Loucy (cell line): ENCODE results near the gene SDCCAG8.

Experiments
- EZH2phosphoT487 ChIP-seq: fragments of 200-600 bp; IDR thresholded peaks from 2 replicates; pipeline ENCODE4 v1.6.1; 2018; ENCODE audit warnings: antibody characterized with exemption, mild to moderate bottlenecking, moderate library complexity, borderline replicate concordance
- TF ChIP-seq, protein P1 (sequence below): fragments of 200-600 bp; sonication (generic); conservative IDR thresholded peaks from 2 replicates; pipeline ENCODE4 v1.5.1; 2014; ENCODE audit warnings: mild to moderate bottlenecking, antibody characterized with exemption, low read length

DNA sequence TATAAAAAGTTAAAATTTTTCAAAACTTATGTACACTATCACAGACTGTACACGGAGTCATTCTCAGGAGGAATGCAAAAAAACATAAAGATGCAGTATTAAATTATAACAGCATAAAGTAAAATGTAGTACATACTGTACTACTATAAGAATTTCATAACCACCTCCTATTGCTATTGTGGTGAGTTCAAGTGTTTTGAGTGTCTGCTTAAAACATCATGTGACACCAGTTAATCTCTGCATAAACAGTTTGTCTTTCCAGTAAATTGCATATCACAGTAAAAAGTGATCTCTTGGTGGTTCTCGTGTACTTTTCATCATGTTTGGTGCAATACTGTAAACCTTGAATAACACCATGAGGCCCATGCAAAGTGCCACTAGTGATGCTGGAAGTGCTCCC lies 45.2 kb downstream of the SDCCAG8 start:
- TF ChIP-seq, protein P1, sequence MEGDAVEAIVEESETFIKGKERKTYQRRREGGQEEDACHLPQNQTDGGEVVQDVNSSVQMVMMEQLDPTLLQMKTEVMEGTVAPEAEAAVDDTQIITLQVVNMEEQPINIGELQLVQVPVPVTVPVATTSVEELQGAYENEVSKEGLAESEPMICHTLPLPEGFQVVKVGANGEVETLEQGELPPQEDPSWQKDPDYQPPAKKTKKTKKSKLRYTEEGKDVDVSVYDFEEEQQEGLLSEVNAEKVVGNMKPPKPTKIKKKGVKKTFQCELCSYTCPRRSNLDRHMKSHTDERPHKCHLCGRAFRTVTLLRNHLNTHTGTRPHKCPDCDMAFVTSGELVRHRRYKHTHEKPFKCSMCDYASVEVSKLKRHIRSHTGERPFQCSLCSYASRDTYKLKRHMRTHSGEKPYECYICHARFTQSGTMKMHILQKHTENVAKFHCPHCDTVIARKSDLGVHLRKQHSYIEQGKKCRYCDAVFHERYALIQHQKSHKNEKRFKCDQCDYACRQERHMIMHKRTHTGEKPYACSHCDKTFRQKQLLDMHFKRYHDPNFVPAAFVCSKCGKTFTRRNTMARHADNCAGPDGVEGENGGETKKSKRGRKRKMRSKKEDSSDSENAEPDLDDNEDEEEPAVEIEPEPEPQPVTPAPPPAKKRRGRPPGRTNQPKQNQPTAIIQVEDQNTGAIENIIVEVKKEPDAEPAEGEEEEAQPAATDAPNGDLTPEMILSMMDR, result no peak
- no peak for TF ChIP-seq EZH2phosphoT487
